Esophagus squamous epithelium (tissue), 4 donors: ENCODE measurements around the gene SULT6B1.

Experiments
- CTCF ChIP-seq, 6 experiments: fragments of 450-650 bp in 4 of 6; fragments of 200-600 bp in 2 of 6; sonication (generic) in 2 of 6; IDR thresholded peaks; one replicate each; pipeline ENCODE4 v1.5.1; 2016 to 2019; ENCODE audit warnings: antibody characterized with exemption in 6 of 6, mild to moderate bottlenecking in 4 of 6, moderate library complexity in 4 of 6
- POLR2A ChIP-seq, 4 donors: fragments of 450-650 bp; IDR thresholded peaks; one replicate each; pipeline ENCODE4 v1.6.1; 2017; ENCODE audit warnings: antibody characterized with exemption in 4 of 4, mild to moderate bottlenecking in 4 of 4, moderate library complexity in 3 of 4

- no peak for TF ChIP-seq POLR2A (IDR thresholded peaks at IDR 0.05)
- TF ChIP-seq CTCF (IDR thresholded peaks at IDR 0.05): no peak
These were observed 69.3 kb downstream of the SULT6B1 start for GRCh38 chr2:37119157-37119556.
